Measurements from ENCODE around the gene NHLRC4.

NHLRC4 gene

DNA sequence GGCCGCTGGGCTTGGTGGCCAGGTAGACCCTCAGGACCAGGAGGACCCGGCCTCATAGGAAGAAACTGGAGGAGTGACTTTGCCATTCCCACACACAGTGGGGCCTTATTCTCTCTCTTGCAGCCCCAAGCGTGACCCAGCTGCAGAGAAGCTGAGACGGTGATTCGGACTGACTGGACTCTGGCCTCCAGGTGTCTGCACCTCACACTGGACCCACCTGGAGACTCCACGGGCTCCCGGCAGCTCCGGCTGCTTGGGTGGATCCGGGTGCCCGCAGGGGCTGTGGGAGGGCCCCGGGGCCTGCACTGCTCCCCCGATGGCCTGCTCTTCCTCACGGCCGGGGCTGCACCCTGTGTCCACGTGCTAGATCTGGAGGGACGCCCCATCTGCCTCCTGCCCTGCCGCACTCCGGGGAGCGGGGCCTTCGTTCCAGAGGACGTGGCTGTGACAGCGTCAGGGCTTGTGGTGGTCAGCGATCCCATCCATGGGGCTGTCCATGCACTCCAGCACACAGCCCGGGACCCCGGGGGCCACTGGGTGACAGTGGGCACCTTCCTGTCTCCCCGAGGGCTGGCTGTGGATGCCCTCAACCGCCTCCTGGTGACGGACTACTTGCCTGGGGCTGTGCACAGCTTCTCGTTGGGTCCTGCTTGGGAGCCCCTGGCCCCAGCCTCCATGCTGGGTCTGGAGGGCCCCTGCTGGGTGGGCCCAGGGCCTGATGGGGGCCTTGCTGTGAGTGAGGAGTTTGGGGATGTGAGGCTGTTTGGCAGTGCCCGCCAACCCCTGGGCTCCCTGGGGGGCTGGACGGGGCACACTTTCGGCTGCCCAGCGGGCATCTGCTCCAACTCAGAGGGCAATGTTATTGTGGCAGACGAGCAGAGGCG, 810 bp downstream of the NHLRC4 start:
- Histone ChIP-seq H3K9ac (ENCODE audit: insufficient read length, low read depth) (peak overlapping the region; percentile 70), H3K36me3 (ENCODE audit: insufficient read depth, insufficient read length, low read length) (peaks cover 15% of the 10 kb centered on the region), H3K4me1 (ENCODE audit: insufficient read depth, insufficient read length) (peaks cover 45% of the 10 kb centered on the region), H3K9me3 (ENCODE audit: insufficient read depth, low read length) (no peaks in the 10 kb centered on the region), H3K27me3 (ENCODE audit: insufficient read depth, insufficient read length) (peaks cover 2% of the 10 kb centered on the region), H3K4me3 (ENCODE audit: insufficient read length, low read depth) (no peak overlapping the region)
- no peak for DNase-seq (ENCODE audit: low read depth, low spot score)
- no peak for TF ChIP-seq YY1 (IDR thresholded peaks at IDR 0.05; ENCODE audit: insufficient read depth, insufficient read length)
- no peak for TF ChIP-seq ZNF274 (IDR thresholded peaks at IDR 0.05; ENCODE audit: low read depth, low read length)

DNA sequence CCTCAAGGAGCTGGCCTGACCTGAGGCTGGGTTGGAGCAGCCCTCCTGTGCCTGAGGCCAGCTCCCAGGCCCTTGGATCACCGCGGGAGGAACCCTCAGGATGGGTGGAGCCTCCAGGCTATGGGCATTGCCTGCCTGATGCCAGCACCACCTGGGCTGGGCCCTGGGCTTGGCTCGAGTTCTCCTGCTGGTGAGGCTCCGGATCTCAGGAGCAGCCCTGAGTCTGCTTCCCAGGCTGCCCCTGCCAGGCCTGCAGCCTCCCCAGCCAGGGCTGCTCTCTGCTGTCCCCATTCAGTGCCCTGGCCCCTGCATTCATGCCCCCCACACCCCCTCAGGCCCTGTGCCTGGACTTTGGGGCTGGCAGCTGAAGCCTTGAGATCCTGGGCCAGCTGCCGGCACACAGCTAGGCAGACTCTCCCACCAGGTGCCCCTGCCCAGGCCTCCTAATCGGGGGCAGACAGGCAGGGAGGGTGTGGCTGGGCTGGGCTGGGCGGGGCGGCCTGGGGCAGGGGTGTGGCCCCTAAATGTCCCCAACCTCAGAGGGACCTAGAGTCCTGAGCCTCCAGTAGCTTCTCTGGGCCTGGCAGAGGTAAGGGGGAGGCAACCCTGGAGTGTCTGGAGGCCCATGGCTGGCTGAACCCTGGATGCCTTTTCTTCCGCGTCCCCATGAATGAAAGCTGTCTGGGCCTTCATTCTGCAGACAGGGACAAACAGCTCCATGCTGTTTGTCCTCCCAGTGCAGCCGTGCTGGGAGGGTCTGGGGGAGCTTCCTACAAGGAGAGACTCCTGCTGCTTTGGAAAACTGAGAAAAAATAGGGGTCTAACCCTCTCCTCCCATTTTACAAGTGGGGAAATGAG, 1.8 kb downstream of the NHLRC4 start:
- Histone ChIP-seq H3K27me3 (ENCODE audit: insufficient read depth, insufficient read length) (no peaks in the 10 kb centered on the region), H3K9me3 (ENCODE audit: insufficient read depth, low read length) (no peaks in the 10 kb centered on the region), H3K4me3 (ENCODE audit: insufficient read length, low read depth) (peak overlapping the region; percentile 88), H3K36me3 (ENCODE audit: insufficient read depth, insufficient read length, low read length) (peaks cover 25% of the 10 kb centered on the region), H3K9ac (ENCODE audit: insufficient read length, low read depth) (peak overlapping the region; percentile 85), H3K4me1 (ENCODE audit: insufficient read depth, insufficient read length) (peaks cover 46% of the 10 kb centered on the region)
- TF ChIP-seq ZNF274 (IDR thresholded peaks at IDR 0.05; ENCODE audit: low read depth, low read length) (no peak), YY1 (IDR thresholded peaks at IDR 0.05; ENCODE audit: insufficient read depth, insufficient read length) (no peak), SUZ12 (IDR thresholded peaks at IDR 0.05; ENCODE audit: extremely low read depth, insufficient read depth, insufficient read length) (no peak)
- no peak for DNase-seq (ENCODE audit: low read depth, low spot score)

DNA sequence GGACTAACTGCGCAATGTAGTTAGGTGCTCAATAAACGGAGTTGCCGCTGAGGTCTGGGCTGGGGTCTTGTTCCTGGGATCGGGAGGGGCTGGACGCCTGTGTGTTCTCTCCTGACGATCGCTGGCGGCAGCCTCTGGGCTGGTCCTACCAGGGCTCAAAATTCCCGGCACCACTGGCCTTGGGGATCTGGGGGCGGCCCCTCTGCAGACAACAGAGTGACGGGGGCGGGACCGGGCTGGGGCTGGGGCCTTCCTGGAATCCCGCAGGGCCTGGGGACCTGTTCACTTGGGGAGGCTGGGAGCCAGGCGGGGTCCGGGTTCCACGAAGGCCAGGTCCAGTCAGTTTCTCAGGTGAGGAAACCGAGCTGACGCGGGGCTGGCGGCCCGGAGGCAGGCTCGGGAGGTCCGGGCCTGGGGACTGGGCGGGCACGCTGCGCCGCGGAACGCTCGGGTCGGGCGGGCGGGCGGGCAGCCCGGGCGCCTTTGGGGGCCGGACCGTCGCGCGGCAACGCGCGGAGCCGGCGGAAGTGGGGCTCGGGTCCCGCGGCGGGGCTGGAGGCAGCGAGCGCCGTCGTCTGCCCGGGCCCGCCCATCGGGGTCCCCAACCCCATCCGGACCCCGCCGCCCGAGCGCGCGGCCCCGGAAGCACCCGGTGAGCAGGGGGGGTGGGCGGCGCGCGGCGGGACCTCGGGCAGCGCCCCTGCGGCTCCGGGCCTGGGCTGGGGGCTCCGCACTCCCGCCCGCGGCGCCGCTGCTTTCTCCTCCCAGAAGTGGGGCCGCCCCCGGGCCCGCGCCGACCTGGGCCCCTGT, 2.8 kb downstream of the NHLRC4 start, which contains the start of gene PIGQ:
PIGQ (plus strand) TSS at position 524 of the 810 bp plus-strand sequence. CDS start 4,107 bp downstream, outside the sequence.
- DNase-seq (ENCODE audit: low read depth, low spot score): no peak

DNA sequence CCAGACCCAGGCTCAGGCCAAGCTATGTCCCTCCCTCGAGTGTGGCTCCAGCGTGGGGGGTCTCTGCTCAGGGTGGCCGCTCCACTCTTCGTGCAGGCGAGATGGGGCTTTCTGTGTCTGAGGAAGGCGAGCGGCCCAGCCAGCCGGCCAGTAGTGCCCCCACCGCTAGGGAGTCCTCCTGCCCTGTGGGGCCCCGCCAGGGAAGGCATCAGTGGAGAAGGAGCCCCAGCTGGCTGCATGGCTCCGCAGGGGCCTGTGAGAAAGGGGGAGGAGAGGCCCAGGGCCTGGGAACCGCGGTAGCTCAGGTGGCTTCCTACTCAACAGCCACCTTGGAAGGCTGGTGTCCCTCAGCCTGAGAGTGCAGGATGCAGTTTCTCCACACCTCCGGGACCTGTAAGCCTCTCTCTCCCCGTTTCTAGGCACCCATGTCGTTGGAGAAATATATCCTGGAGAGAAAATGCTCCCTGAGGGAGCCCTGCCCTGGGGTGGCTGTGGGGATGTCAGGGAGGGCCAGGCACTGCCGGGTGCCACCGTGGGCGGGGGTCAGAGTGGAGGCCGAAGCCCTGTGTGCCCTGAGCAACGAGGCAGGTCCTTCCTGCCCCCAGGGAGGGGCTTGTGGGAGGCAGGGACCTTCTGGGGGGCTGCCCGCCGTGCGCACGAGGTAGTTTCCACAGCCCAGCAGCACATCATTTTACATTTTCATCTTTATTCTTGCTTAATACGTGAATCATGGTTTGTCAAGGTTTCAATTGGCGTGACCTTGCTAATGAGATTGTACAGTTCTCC, 6.3 kb downstream of the NHLRC4 start:
- DNase-seq (ENCODE audit: low read depth, low spot score): no peak
- H3K4me3 ChIP-seq (ENCODE audit: insufficient read length, low read depth): no peak overlapping the region
- H3K36me3 ChIP-seq (ENCODE audit: insufficient read depth, insufficient read length, low read length): peaks cover 57% of the 10 kb centered on the region

More for the DNA sequence above, 2.8 kb downstream of the NHLRC4 start, which contains the start of gene PIGQ:
- Histone ChIP-seq H3K36me3 (ENCODE audit: insufficient read depth, insufficient read length, low read length) (peaks cover 35% of the 10 kb centered on the region), H3K4me3 (ENCODE audit: insufficient read length, low read depth) (peak within 1 kb of the TSS; percentile 88), H3K4me1 (ENCODE audit: insufficient read depth, insufficient read length) (peaks cover 47% of the 10 kb centered on the region), H3K9me3 (ENCODE audit: insufficient read depth, low read length) (no peaks in the 10 kb centered on the region), H3K27me3 (ENCODE audit: insufficient read depth, insufficient read length) (no peaks in the 10 kb centered on the region), H3K9ac (ENCODE audit: insufficient read length, low read depth) (peak within 1 kb of the TSS; percentile 91)
- TF ChIP-seq YY1 (IDR thresholded peaks at IDR 0.05; ENCODE audit: insufficient read depth, insufficient read length) (no peak), ZNF274 (IDR thresholded peaks at IDR 0.05; ENCODE audit: low read depth, low read length) (no peak), SUZ12 (IDR thresholded peaks at IDR 0.05; ENCODE audit: extremely low read depth, insufficient read depth, insufficient read length) (no peak)

DNA sequence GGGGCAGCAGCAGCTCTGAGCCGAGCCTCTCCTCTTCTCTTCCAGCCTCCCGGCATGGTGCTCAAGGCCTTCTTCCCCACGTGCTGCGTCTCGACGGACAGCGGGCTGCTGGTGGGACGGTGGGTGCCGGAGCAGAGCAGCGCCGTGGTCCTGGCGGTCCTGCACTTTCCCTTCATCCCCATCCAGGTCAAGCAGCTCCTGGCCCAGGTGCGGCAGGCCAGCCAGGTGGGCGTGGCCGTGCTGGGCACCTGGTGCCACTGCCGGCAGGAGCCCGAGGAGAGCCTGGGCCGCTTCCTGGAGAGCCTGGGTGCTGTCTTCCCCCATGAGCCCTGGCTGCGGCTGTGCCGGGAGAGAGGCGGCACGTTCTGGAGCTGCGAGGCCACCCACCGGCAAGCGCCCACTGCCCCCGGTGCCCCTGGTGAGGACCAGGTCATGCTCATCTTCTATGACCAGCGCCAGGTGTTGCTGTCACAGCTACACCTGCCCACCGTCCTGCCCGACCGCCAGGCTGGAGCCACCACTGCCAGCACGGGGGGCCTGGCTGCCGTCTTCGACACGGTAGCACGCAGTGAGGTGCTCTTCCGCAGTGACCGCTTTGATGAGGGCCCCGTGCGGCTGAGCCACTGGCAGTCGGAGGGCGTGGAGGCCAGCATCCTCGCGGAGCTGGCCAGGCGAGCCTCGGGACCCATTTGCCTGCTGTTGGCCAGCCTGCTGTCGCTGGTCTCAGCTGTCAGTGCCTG, 7.4 kb downstream of the NHLRC4 start:
- no peaks in the 10 kb centered on the region for H3K9me3 ChIP-seq (ENCODE audit: insufficient read depth, low read length)
- TF ChIP-seq ZNF274 (IDR thresholded peaks at IDR 0.05; ENCODE audit: low read depth, low read length) (no peak), YY1 (IDR thresholded peaks at IDR 0.05; ENCODE audit: insufficient read depth, insufficient read length) (no peak), SUZ12 (IDR thresholded peaks at IDR 0.05; ENCODE audit: extremely low read depth, insufficient read depth, insufficient read length) (no peak)
- H3K4me1 ChIP-seq (ENCODE audit: insufficient read depth, insufficient read length): peaks cover 21% of the 10 kb centered on the region
- DNase-seq (ENCODE audit: low read depth, low spot score): no peak
- H3K4me3 ChIP-seq (ENCODE audit: insufficient read length, low read depth): no peak overlapping the region
- H3K36me3 ChIP-seq (ENCODE audit: insufficient read depth, insufficient read length, low read length): peaks cover 63% of the 10 kb centered on the region
- no peaks in the 10 kb centered on the region for H3K27me3 ChIP-seq (ENCODE audit: insufficient read depth, insufficient read length)
- H3K9ac ChIP-seq (ENCODE audit: insufficient read length, low read depth): no peak overlapping the region

More for the DNA sequence above, 6.3 kb downstream of the NHLRC4 start:
- Histone ChIP-seq H3K4me1 (ENCODE audit: insufficient read depth, insufficient read length) (peaks cover 19% of the 10 kb centered on the region), H3K9ac (ENCODE audit: insufficient read length, low read depth) (peak overlapping the region; percentile 56), H3K9me3 (ENCODE audit: insufficient read depth, low read length) (no peaks in the 10 kb centered on the region), H3K27me3 (ENCODE audit: insufficient read depth, insufficient read length) (no peaks in the 10 kb centered on the region)
- no peak for TF ChIP-seq SUZ12 (IDR thresholded peaks at IDR 0.05; ENCODE audit: extremely low read depth, insufficient read depth, insufficient read length)
- TF ChIP-seq ZNF274 (IDR thresholded peaks at IDR 0.05; ENCODE audit: low read depth, low read length): no peak
- no peak for TF ChIP-seq YY1 (IDR thresholded peaks at IDR 0.05; ENCODE audit: insufficient read depth, insufficient read length)
